Stimulated activated CD8-positive, alpha-beta memory T cell treated with anti-CD3 and anti-CD28 coated beads, Interleukin-4, amount 100 ng/mL, for 48 hours (primary cell): ENCODE measurements around the gene PCDHGA6.
"Not testable (repeated sequence)": the region's sequence is repeated elsewhere in the genome, so short reads cannot be mapped to it uniquely, and the experiment has no call there.

ENCODE experiments used
- DNase-seq: peaks from one replicate; pipeline ENCODE4 v3.0.0-alpha.2; 2020

The PCDHGA6 gene

GRCh38 chr5:141373673-141374317, at the start of gene PCDHGA6:
Gene PCDHGA6, plus strand, starts transcription at chr5:141373891. Its CDS starts 193 bp downstream, at chr5:141374084.
- DNase-seq: no peak

GRCh38 chr5:141326088-141326854, 47.4 kb upstream of the PCDHGA6 start:
- DNase-seq: peak; percentile 74

- DNase-seq: no peak
These were observed 45.5 kb upstream of the PCDHGA6 start for GRCh38 chr5:141328231-141328630.

GRCh38 chr5:141330299-141331080, 43.2 kb upstream of the PCDHGA6 start, which contains the start of gene PCDHGA1:
Gene PCDHGA1, plus strand, starts transcription at chr5:141330514.
- DNase-seq: no peak

- DNase-seq: not testable (repeated sequence)
These were observed 41.1 kb upstream of the PCDHGA6 start for GRCh38 chr5:141332571-141332970.

- no peak for DNase-seq
These were observed 35.0 kb upstream of the PCDHGA6 start, which contains the start of gene PCDHGA2 for GRCh38 chr5:141338538-141339306. Gene PCDHGA2, plus strand, starts transcription at chr5:141338760.

- DNase-seq: not testable (repeated sequence)
These were observed 32.8 kb upstream of the PCDHGA6 start for GRCh38 chr5:141340781-141341354.

- no peak for DNase-seq
These were observed 30.9 kb upstream of the PCDHGA6 start for GRCh38 chr5:141342773-141343172.

GRCh38 chr5:141343242-141343952, 30.3 kb upstream of the PCDHGA6 start, which contains the start of gene PCDHGA3:
Gene PCDHGA3, plus strand, starts transcription at chr5:141343829. Its CDS starts 205 bp downstream, at chr5:141344034.
- DNase-seq: no peak

GRCh38 chr5:141343953-141344463, 29.7 kb upstream of the PCDHGA6 start:
- no peak for DNase-seq

- DNase-seq: no peak
These were observed 28.4 kb upstream of the PCDHGA6 start for GRCh38 chr5:141345327-141345726.

- DNase-seq: not testable (repeated sequence)
These were observed 27.7 kb upstream of the PCDHGA6 start for GRCh38 chr5:141346017-141346416.

GRCh38 chr5:141349917-141350619, 23.6 kb upstream of the PCDHGA6 start, which contains the start of gene PCDHGB1:
Gene PCDHGB1, plus strand, starts transcription at chr5:141350099. Its CDS starts 162 bp downstream, at chr5:141350261.
- DNase-seq: peak; percentile 51

GRCh38 chr5:141351591-141351990, 22.1 kb upstream of the PCDHGA6 start:
- DNase-seq: no peak

- no peak for DNase-seq
These were observed 18.7 kb upstream of the PCDHGA6 start, which contains the start of gene PCDHGA4 for GRCh38 chr5:141354900-141355469. Gene PCDHGA4, plus strand, starts transcription at chr5:141355021. Its CDS starts 87 bp downstream, at chr5:141355108.

GRCh38 chr5:141355641-141356040, 18.1 kb upstream of the PCDHGA6 start:
- no peak for DNase-seq

- DNase-seq: no peak
These were observed 17.6 kb upstream of the PCDHGA6 start for GRCh38 chr5:141356133-141356532.

GRCh38 chr5:141356950-141357349, 16.7 kb upstream of the PCDHGA6 start:
- no peak for DNase-seq

GRCh38 chr5:141359790-141360426, 13.8 kb upstream of the PCDHGA6 start, which contains the start of gene PCDHGB2:
Gene PCDHGB2, plus strand, starts transcription at chr5:141359994. Its CDS starts 142 bp downstream, at chr5:141360136.
- DNase-seq: no peak
